ENCODE results near the gene RAB35. TPM values are rescaled to one million over a fixed set of nuclear protein-coding genes. Genes with fewer than 3 reads are reported as not detected.

The RAB35 gene
- total RNA-seq, 1 donor from 2014 or later, result 86.5 TPM

GRCh38 chr12:120142231-120142877 lies 25.8 kb upstream of the RAB35 start:
- intact Hi-C loops (cut with micrococcal nuclease), result no loop called here
- Mint-ChIP-seq H3K9me3 (no peaks in the 10 kb centered on the region), H3K36me3 (ENCODE audit: low read depth) (peaks cover 75% of the 10 kb centered on the region), H3K27me3 (ENCODE audit: low read depth) (no peaks in the 10 kb centered on the region), H3K4me1 (ENCODE audit: low read depth) (no peaks in the 10 kb centered on the region), H3K27ac (no peak overlapping the region), H3K4me3 (ENCODE audit: low read depth) (no peak overlapping the region)
- DNase-seq (ENCODE audit: low spot score), result no peak

GRCh38 chr12:120141336-120141735 lies 24.8 kb upstream of the RAB35 start:
- peaks cover 79% of the 10 kb centered on the region for H3K36me3 Mint-ChIP-seq (ENCODE audit: low read depth)
- no peak overlapping the region for H3K27ac Mint-ChIP-seq
- no peak overlapping the region for H3K4me3 Mint-ChIP-seq (ENCODE audit: low read depth)
- intact Hi-C loops (cut with micrococcal nuclease), result no loop called here
- no peaks in the 10 kb centered on the region for H3K9me3 Mint-ChIP-seq
- no peaks in the 10 kb centered on the region for H3K4me1 Mint-ChIP-seq (ENCODE audit: low read depth)
- no peaks in the 10 kb centered on the region for H3K27me3 Mint-ChIP-seq (ENCODE audit: low read depth)
- DNase-seq (ENCODE audit: low spot score), result no peak

GRCh38 chr12:120140603-120141002 lies 24.1 kb upstream of the RAB35 start:
- Mint-ChIP-seq H3K27ac (no peak overlapping the region), H3K9me3 (no peaks in the 10 kb centered on the region), H3K27me3 (ENCODE audit: low read depth) (no peaks in the 10 kb centered on the region), H3K4me1 (ENCODE audit: low read depth) (no peaks in the 10 kb centered on the region), H3K36me3 (ENCODE audit: low read depth) (peaks cover 83% of the 10 kb centered on the region), H3K4me3 (ENCODE audit: low read depth) (no peak overlapping the region)
- intact Hi-C loops (cut with micrococcal nuclease), result no loop called here
- no peak for DNase-seq (ENCODE audit: low spot score)

- H3K36me3 Mint-ChIP-seq (ENCODE audit: low read depth), result peaks cover 80% of the 10 kb centered on the region
- H3K27me3 Mint-ChIP-seq (ENCODE audit: low read depth), result no peaks in the 10 kb centered on the region
- H3K4me3 Mint-ChIP-seq (ENCODE audit: low read depth), result no peak overlapping the region
- no peaks in the 10 kb centered on the region for H3K9me3 Mint-ChIP-seq
- intact Hi-C loops (cut with micrococcal nuclease), result no loop called here
- no peak for DNase-seq (ENCODE audit: low spot score)
- H3K27ac Mint-ChIP-seq, result no peak overlapping the region
- no peaks in the 10 kb centered on the region for H3K4me1 Mint-ChIP-seq (ENCODE audit: low read depth)
These were observed 23.4 kb upstream of the RAB35 start for GRCh38 chr12:120139958-120140357.

- Mint-ChIP-seq H3K9me3 (no peaks in the 10 kb centered on the region), H3K27me3 (ENCODE audit: low read depth) (no peaks in the 10 kb centered on the region), H3K4me1 (ENCODE audit: low read depth) (no peaks in the 10 kb centered on the region), H3K36me3 (ENCODE audit: low read depth) (peaks cover 83% of the 10 kb centered on the region), H3K27ac (no peak overlapping the region), H3K4me3 (ENCODE audit: low read depth) (no peak overlapping the region)
- DNase-seq (ENCODE audit: low spot score), result no peak
- intact Hi-C loops (cut with micrococcal nuclease), result no loop called here
These were observed 21.8 kb upstream of the RAB35 start for GRCh38 chr12:120138366-120138765.

GRCh38 chr12:120137833-120138232 lies 21.3 kb upstream of the RAB35 start:
- no peak overlapping the region for H3K27ac Mint-ChIP-seq
- H3K4me1 Mint-ChIP-seq (ENCODE audit: low read depth), result peaks cover under 1% of the 10 kb centered on the region
- no peaks in the 10 kb centered on the region for H3K27me3 Mint-ChIP-seq (ENCODE audit: low read depth)
- no peak overlapping the region for H3K4me3 Mint-ChIP-seq (ENCODE audit: low read depth)
- no peaks in the 10 kb centered on the region for H3K9me3 Mint-ChIP-seq
- H3K36me3 Mint-ChIP-seq (ENCODE audit: low read depth), result peaks cover 85% of the 10 kb centered on the region
- intact Hi-C loops (cut with micrococcal nuclease), result no loop called here
- DNase-seq (ENCODE audit: low spot score), result no peak

- DNase-seq (ENCODE audit: low spot score), result no peak
- H3K9me3 Mint-ChIP-seq, result no peaks in the 10 kb centered on the region
- no peak overlapping the region for H3K4me3 Mint-ChIP-seq (ENCODE audit: low read depth)
- H3K27me3 Mint-ChIP-seq (ENCODE audit: low read depth), result no peaks in the 10 kb centered on the region
- no peak overlapping the region for H3K27ac Mint-ChIP-seq
- peaks cover 86% of the 10 kb centered on the region for H3K36me3 Mint-ChIP-seq (ENCODE audit: low read depth)
- H3K4me1 Mint-ChIP-seq (ENCODE audit: low read depth), result peaks cover 1% of the 10 kb centered on the region
- intact Hi-C loops (cut with micrococcal nuclease), result no loop called here
These were observed 19.7 kb upstream of the RAB35 start for GRCh38 chr12:120136093-120136770.

- H3K27me3 Mint-ChIP-seq (ENCODE audit: low read depth), result no peaks in the 10 kb centered on the region
- DNase-seq (ENCODE audit: low spot score), result no peak
- peaks cover 1% of the 10 kb centered on the region for H3K4me1 Mint-ChIP-seq (ENCODE audit: low read depth)
- intact Hi-C loops (cut with micrococcal nuclease), result no loop called here
- H3K9me3 Mint-ChIP-seq, result no peaks in the 10 kb centered on the region
- H3K27ac Mint-ChIP-seq, result no peak overlapping the region
- H3K4me3 Mint-ChIP-seq (ENCODE audit: low read depth), result no peak overlapping the region
- H3K36me3 Mint-ChIP-seq (ENCODE audit: low read depth), result peaks cover 81% of the 10 kb centered on the region
These were observed 17.9 kb upstream of the RAB35 start for GRCh38 chr12:120134307-120134980.

- intact Hi-C loops (cut with micrococcal nuclease), result no loop called here
- Mint-ChIP-seq H3K27me3 (ENCODE audit: low read depth) (no peaks in the 10 kb centered on the region), H3K9me3 (no peaks in the 10 kb centered on the region), H3K4me1 (ENCODE audit: low read depth) (peaks cover 1% of the 10 kb centered on the region), H3K4me3 (ENCODE audit: low read depth) (no peak overlapping the region), H3K36me3 (ENCODE audit: low read depth) (peaks cover 79% of the 10 kb centered on the region), H3K27ac (no peak overlapping the region)
- no peak for DNase-seq (ENCODE audit: low spot score)
These were observed 16.4 kb upstream of the RAB35 start for GRCh38 chr12:120132863-120133385.

GRCh38 chr12:120132054-120132836 lies 15.7 kb upstream of the RAB35 start:
- Mint-ChIP-seq H3K4me1 (ENCODE audit: low read depth) (peaks cover 1% of the 10 kb centered on the region), H3K9me3 (no peaks in the 10 kb centered on the region), H3K27me3 (ENCODE audit: low read depth) (no peaks in the 10 kb centered on the region), H3K36me3 (ENCODE audit: low read depth) (peaks cover 80% of the 10 kb centered on the region), H3K4me3 (ENCODE audit: low read depth) (no peak overlapping the region), H3K27ac (no peak overlapping the region)
- DNase-seq (ENCODE audit: low spot score), result no peak
- intact Hi-C loops (cut with micrococcal nuclease), result no loop called here

- Mint-ChIP-seq H3K4me3 (ENCODE audit: low read depth) (no peak overlapping the region), H3K27me3 (ENCODE audit: low read depth) (no peaks in the 10 kb centered on the region), H3K9me3 (no peaks in the 10 kb centered on the region), H3K4me1 (ENCODE audit: low read depth) (peaks cover 12% of the 10 kb centered on the region), H3K36me3 (ENCODE audit: low read depth) (peaks cover 81% of the 10 kb centered on the region), H3K27ac (no peak overlapping the region)
- intact Hi-C loops (cut with micrococcal nuclease), result no loop called here
- DNase-seq (ENCODE audit: low spot score), result no peak
These were observed 14.6 kb upstream of the RAB35 start for GRCh38 chr12:120131116-120131515.

- no peak overlapping the region for H3K27ac Mint-ChIP-seq
- H3K9me3 Mint-ChIP-seq, result no peaks in the 10 kb centered on the region
- peaks cover 13% of the 10 kb centered on the region for H3K4me1 Mint-ChIP-seq (ENCODE audit: low read depth)
- no peak for DNase-seq (ENCODE audit: low spot score)
- no peak overlapping the region for H3K4me3 Mint-ChIP-seq (ENCODE audit: low read depth)
- intact Hi-C loops (cut with micrococcal nuclease), result no loop called here
- H3K36me3 Mint-ChIP-seq (ENCODE audit: low read depth), result peaks cover 83% of the 10 kb centered on the region
- no peaks in the 10 kb centered on the region for H3K27me3 Mint-ChIP-seq (ENCODE audit: low read depth)
These were observed 13.5 kb upstream of the RAB35 start for GRCh38 chr12:120130011-120130410.

Data from activated T-helper 2 cell treated with anti-CD3 and anti-CD28 coated beads, Interferon-gamma antibody, Interleukin-2, Interleukin-4, amounts not matched to agents 10 μg/mL and 5 μg/mL and 100 μg/mL, durations not matched to agents 14 hours and 24 hours and 36 hours (primary cell).